SK-N-MC (cell line): Measurements from ENCODE around the gene DOLK.

ENCODE experiments used
- EZH2 ChIP-seq: fragments of 200-600 bp; sonication (generic); IDR thresholded peaks from one replicate; pipeline ENCODE4 v1.6.1; 2017; ENCODE audit warnings: antibody characterized with exemption
- FOXP2 ChIP-seq: optimal IDR thresholded peaks from 2 replicates; pipeline ENCODE3; 2011; ENCODE audit warnings: mild to moderate bottlenecking, moderate library complexity; ENCODE audit not compliant: insufficient read depth; ENCODE audit errors: extremely low read length, control extremely low read depth
- POLR2AphosphoS5 ChIP-seq: IDR thresholded peaks from 2 replicates; pipeline ENCODE4 v1.6.1; 2012; ENCODE audit warnings: mild to moderate bottlenecking, low read depth, low read length, borderline replicate concordance

DNA sequence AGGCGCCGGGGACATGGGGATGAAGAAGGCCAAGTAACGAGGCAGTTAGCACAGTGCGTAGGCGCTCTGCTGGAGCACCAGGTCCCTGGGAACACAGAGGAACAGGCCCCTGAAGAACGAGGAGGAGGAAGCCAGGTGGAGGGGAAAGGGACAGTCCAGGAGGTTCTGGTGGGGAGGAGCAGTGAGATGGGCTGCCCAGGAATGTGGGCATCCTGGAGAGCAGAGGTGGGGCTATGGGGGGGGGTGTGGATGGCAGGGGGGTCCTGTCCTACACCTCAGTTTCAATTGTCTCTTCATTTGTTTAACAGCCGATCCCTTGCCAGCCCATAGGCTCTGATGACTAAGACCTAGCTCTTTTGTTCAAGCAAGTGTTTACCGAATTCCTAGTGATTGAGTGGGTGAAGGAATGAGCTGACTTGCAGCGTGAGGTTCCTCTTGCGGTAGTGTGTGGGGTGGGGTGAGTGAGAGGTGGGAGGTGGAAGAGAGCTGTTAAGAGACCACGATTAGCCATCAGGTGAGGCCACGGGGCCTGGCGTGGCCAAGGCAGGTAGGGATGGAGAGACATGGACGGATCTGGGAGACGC is 35.0 kb downstream of the DOLK start:
- TF ChIP-seq POLR2AphosphoS5, result no peak
- no peak for TF ChIP-seq EZH2
- no peak for TF ChIP-seq FOXP2
